Activated T-helper 9 cell treated with anti-CD3 and anti-CD28 coated beads, Interleukin-2, amount 50 U/mL, for 16 hours (primary cell): ENCODE measurements around the gene OTOF.

Experiments
- DNase-seq: peaks from one replicate; pipeline ENCODE4 v3.0.0-alpha.2; 2020; ENCODE audit warnings: low read depth

The OTOF gene

GRCh38 chr2:26477911-26478253 is at the start of gene OTOF:
TSS of gene OTOF (minus strand) at chr2:26478124.
- no peak for DNase-seq

GRCh38 chr2:26526589-26526988 is 48.7 kb upstream of the OTOF start:
- DNase-seq = no peak

- DNase-seq = no peak
Observed at GRCh38 chr2:26526105-26526504, 48.2 kb upstream of the OTOF start.

GRCh38 chr2:26523750-26524149 is 45.8 kb upstream of the OTOF start:
- DNase-seq = no peak

GRCh38 chr2:26522751-26523171 is 44.8 kb upstream of the OTOF start:
- no peak for DNase-seq

GRCh38 chr2:26522325-26522724 is 44.4 kb upstream of the OTOF start:
- no peak for DNase-seq

- no peak for DNase-seq
Observed at GRCh38 chr2:26521913-26522180, 43.9 kb upstream of the OTOF start.

GRCh38 chr2:26521054-26521912 is 43.4 kb upstream of the OTOF start:
- no peak for DNase-seq

- no peak for DNase-seq
Observed at GRCh38 chr2:26520148-26520449, 42.2 kb upstream of the OTOF start.

- DNase-seq = no peak
Observed at GRCh38 chr2:26519396-26520147, 41.6 kb upstream of the OTOF start.

GRCh38 chr2:26516781-26517180 is 38.9 kb upstream of the OTOF start:
- no peak for DNase-seq

- DNase-seq = no peak
Observed at GRCh38 chr2:26516246-26516645, 38.3 kb upstream of the OTOF start.

GRCh38 chr2:26515771-26516170 is 37.8 kb upstream of the OTOF start:
- DNase-seq = no peak

- no peak for DNase-seq
Observed at GRCh38 chr2:26514045-26514444, 36.1 kb upstream of the OTOF start.

- DNase-seq = no peak
Observed at GRCh38 chr2:26513261-26513660, 35.3 kb upstream of the OTOF start.

- DNase-seq = no peak
Observed at GRCh38 chr2:26511466-26511865, 33.5 kb upstream of the OTOF start.

- no peak for DNase-seq
Observed at GRCh38 chr2:26510344-26510973, 32.5 kb upstream of the OTOF start.

GRCh38 chr2:26509141-26509540 is 31.2 kb upstream of the OTOF start:
- DNase-seq = no peak

GRCh38 chr2:26507932-26508331 is 30.0 kb upstream of the OTOF start:
- no peak for DNase-seq

- DNase-seq = no peak
Observed at GRCh38 chr2:26507088-26507487, 29.2 kb upstream of the OTOF start.

- no peak for DNase-seq
Observed at GRCh38 chr2:26506279-26506678, 28.4 kb upstream of the OTOF start.

GRCh38 chr2:26504002-26504401 is 26.1 kb upstream of the OTOF start:
- DNase-seq = no peak

- DNase-seq = peak; percentile 70
Observed at GRCh38 chr2:26503231-26503880, 25.4 kb upstream of the OTOF start.
